ENCODE data around the gene ZFYVE21.
A peak's percentile ranks its signal among the peaks of the same experiment; 100 is the strongest.

The ZFYVE21 gene

GRCh38 chr14:103763730-103764488, 48.3 kb downstream of the ZFYVE21 start:
- TF ChIP-seq, protein P1, sequence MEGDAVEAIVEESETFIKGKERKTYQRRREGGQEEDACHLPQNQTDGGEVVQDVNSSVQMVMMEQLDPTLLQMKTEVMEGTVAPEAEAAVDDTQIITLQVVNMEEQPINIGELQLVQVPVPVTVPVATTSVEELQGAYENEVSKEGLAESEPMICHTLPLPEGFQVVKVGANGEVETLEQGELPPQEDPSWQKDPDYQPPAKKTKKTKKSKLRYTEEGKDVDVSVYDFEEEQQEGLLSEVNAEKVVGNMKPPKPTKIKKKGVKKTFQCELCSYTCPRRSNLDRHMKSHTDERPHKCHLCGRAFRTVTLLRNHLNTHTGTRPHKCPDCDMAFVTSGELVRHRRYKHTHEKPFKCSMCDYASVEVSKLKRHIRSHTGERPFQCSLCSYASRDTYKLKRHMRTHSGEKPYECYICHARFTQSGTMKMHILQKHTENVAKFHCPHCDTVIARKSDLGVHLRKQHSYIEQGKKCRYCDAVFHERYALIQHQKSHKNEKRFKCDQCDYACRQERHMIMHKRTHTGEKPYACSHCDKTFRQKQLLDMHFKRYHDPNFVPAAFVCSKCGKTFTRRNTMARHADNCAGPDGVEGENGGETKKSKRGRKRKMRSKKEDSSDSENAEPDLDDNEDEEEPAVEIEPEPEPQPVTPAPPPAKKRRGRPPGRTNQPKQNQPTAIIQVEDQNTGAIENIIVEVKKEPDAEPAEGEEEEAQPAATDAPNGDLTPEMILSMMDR (IDR thresholded peaks at IDR 0.05; ENCODE audit: low read depth, low read length, missing control alignments) = no peak

DNA sequence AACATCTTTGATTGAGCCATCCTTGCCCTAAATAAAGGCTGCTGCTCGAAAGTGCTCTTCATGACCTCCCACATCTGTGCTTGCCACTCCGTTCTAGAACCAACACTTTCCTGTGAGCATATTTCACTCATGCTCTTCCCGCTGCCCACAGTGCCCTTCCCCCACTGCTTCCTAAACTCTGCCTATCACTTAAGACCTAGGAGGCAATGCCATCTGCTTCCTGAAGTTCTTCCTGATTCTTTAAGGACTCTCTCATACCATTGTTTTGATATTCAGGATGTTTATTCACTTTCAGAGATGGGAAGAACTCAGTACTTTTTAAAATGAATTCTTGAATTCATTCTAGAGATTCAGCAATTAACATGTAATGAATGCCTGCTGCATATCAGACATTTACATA, 49.9 kb downstream of the ZFYVE21 start:
- DNase-seq (ENCODE audit: extremely low read depth, low read depth) = no peak
- TF ChIP-seq, protein P1 (IDR thresholded peaks at IDR 0.05; ENCODE audit: low read depth, low read length, missing control alignments) = no peak
- no peak overlapping the region for H3K4me3 ChIP-seq (replicated peaks; ENCODE audit: low read depth, low read length)

More at GRCh38 chr14:103763730-103764488, 48.3 kb downstream of the ZFYVE21 start:
- no peak for DNase-seq (ENCODE audit: extremely low read depth, low read depth)
- no peak overlapping the region for H3K4me3 ChIP-seq (replicated peaks; ENCODE audit: low read depth, low read length)

DNA sequence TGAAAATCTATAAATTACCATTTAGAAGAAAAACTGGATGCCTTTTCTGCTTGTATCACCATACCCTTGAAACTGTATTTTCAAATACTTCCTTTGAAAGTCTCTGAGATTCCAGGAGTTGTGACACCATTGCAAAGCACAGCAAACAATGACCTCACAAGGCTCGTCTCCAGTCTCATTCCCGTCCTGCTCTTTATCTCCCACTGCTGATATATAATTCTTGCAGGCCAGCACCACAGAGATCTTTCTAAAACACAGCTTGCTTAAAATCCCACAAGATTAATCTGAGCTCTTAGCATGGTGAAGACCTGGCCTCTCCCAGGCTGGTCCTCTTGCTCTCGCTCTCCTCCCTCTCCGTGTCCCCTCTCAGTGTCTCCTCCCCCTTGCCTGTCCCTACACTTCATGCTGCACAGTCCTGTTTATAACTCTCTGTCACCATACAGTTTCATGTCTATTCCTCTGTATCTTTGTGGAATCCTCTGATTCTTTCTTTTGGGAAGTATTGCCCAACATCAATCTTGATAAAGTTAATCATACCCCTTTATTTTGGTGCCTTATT, 51.8 kb downstream of the ZFYVE21 start:
- H3K4me3 ChIP-seq (replicated peaks; ENCODE audit: low read depth, low read length) = no peak overlapping the region
- TF ChIP-seq, protein P1 (IDR thresholded peaks at IDR 0.05; ENCODE audit: low read depth, low read length, missing control alignments) = no peak
- no peak for DNase-seq (ENCODE audit: extremely low read depth, low read depth)

DNA sequence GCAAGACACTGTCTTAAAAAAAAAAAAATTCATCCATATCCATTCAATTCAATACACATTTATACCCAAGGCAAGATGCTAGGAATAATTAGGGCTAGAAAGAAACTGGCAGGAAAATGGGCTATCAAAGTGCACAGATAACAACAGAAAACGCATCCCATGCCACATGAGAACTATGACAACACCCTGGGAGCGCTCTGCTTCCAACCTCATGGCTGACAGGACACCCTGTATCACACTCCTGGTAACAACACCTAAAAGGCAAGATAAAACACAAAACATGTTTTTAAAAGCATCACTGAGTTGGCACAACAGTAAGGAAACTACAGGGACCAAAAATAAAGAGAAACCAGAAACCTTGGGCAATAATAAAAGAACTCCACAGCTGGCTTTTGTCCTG, 54.9 kb downstream of the ZFYVE21 start:
- TF ChIP-seq, protein P1 (IDR thresholded peaks at IDR 0.05; ENCODE audit: low read depth, low read length, missing control alignments) = no peak
- H3K4me3 ChIP-seq (replicated peaks; ENCODE audit: low read depth, low read length) = no peak overlapping the region
- DNase-seq (ENCODE audit: extremely low read depth, low read depth) = no peak

GRCh38 chr14:103770902-103771301, 55.3 kb downstream of the ZFYVE21 start:
- no peak overlapping the region for H3K4me3 ChIP-seq (replicated peaks; ENCODE audit: low read depth, low read length)
- DNase-seq (ENCODE audit: extremely low read depth, low read depth) = no peak
- TF ChIP-seq, protein P1 (IDR thresholded peaks at IDR 0.05; ENCODE audit: low read depth, low read length, missing control alignments) = peak; percentile 7

DNA sequence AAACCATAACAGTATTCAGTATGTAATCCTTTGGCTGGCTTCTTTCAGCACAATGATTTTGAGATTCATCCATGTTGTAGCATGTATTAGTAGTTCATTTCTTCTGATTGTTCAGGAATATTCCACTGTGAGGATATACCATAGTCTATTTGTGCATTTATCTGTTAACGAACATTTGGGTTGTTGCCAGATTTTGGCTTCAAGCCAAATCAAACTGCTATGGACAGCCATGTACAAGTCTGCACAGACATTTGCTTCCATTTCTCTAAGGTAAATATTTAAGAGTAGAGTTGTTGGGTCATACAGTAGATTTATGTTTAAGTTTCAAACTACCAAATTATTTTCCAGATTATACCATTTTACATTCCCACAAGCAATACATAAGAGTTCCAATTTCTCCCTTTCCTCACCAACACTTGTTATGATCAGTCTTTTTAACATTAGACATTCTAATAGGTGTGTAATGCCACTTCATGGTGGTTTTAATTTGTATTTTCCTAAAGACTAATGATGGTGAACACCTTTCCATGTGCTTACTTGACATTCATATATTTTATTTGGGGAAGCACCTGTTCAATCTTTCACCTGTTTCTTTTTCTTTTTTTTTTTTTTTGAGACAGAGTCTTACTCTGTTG, 56.6 kb downstream of the ZFYVE21 start:
- DNase-seq (ENCODE audit: extremely low read depth, low read depth) = no peak
- TF ChIP-seq, protein P1 (IDR thresholded peaks at IDR 0.05; ENCODE audit: low read depth, low read length, missing control alignments) = no peak
- H3K4me3 ChIP-seq (replicated peaks; ENCODE audit: low read depth, low read length) = no peak overlapping the region
